Endodermal cell (in vitro differentiated cells): ENCODE results near the gene OMP. TPM values are rescaled to one million over a fixed set of nuclear protein-coding genes. Genes with fewer than 3 reads are reported as not detected.

Experiments used
- DNase-seq: peaks from one replicate; pipeline ENCODE4 v3.0.0-alpha.2; 2017
- H3K27ac ChIP-seq: 2 replicates; pipeline ENCODE4 v1.5.1; 2013; ENCODE audit warnings: mild to moderate bottlenecking, low read depth, low read length, moderate library complexity
- H3K27me3 ChIP-seq: 2 replicates; pipeline ENCODE4 v1.6.1; 2013; ENCODE audit warnings: mild to moderate bottlenecking, low read length, moderate library complexity; ENCODE audit not compliant: insufficient read depth, control insufficient read depth, poor library complexity, severe bottlenecking
- H3K36me3 ChIP-seq: 2 replicates; pipeline ENCODE4 v1.7.0; 2013; ENCODE audit warnings: mild to moderate bottlenecking, low read length, moderate library complexity; ENCODE audit not compliant: control insufficient read depth, insufficient read depth
- H3K4me1 ChIP-seq: one replicate; pipeline ENCODE4 v1.7.0; 2013; ENCODE audit warnings: low read length; ENCODE audit not compliant: control insufficient read depth, insufficient read depth
- H3K4me3 ChIP-seq: 2 replicates; pipeline ENCODE4 v1.5.1; 2013; ENCODE audit warnings: mild to moderate bottlenecking, low read length, moderate library complexity
- H3K9ac ChIP-seq: 2 replicates; pipeline ENCODE4 v1.6.1; 2013; ENCODE audit warnings: mild to moderate bottlenecking, low read length, moderate library complexity; ENCODE audit not compliant: poor library complexity, severe bottlenecking; ENCODE audit errors: extremely low read depth
- H3K9me3 ChIP-seq: 2 replicates; pipeline ENCODE4 v1.6.1; 2013; ENCODE audit warnings: mild to moderate bottlenecking, low read length, moderate library complexity; ENCODE audit not compliant: control insufficient read depth
- H3K27ac Mint-ChIP-seq: 2 replicates; pipeline ENCODE4 v1.8.0; 2020; ENCODE audit warnings: mixed read lengths
- H3K27me3 Mint-ChIP-seq: 2 replicates; pipeline ENCODE4 v1.8.0; 2021; ENCODE audit warnings: mild to moderate bottlenecking, mixed read lengths; ENCODE audit not compliant: insufficient read depth
- H3K36me3 Mint-ChIP-seq: 2 replicates; pipeline ENCODE4 v1.8.0; 2020; ENCODE audit warnings: low read depth, mixed read lengths
- H3K4me1 Mint-ChIP-seq: 2 replicates; pipeline ENCODE4 v1.8.0; 2020; ENCODE audit warnings: mixed read lengths
- H3K4me3 Mint-ChIP-seq: 2 replicates; pipeline ENCODE4 v1.8.0; 2020; ENCODE audit warnings: mild to moderate bottlenecking, moderate library complexity, mixed read lengths
- H3K9me3 Mint-ChIP-seq: 2 replicates; pipeline ENCODE4 v1.8.0; 2020; ENCODE audit warnings: mild to moderate bottlenecking, mixed read lengths
- WGBS, 2 experiments: methylation state at CpG; one replicate each; pipeline versions ENCODE4 v1.1.5 to v1.1.7; 2013; ENCODE audit warnings: missing lambda C conversion rate in 2 of 2, mixed read lengths in 1 of 2; ENCODE audit not compliant: insufficient coverage in 1 of 2, insufficient read length in 1 of 2; 5-methylcytosine and 5-hydroxymethylcytosine counted together
- total RNA-seq, 2 donors: library from RNA; stranded (reverse); fragmentation: NEBNext Ultra II Directional in 1 of 2; extraction: Animal tissue kit (Norgen Biotek cat#: 25700) in 1 of 2; gene quantifications; 2 replicates in 1 of 2; 3 replicates in 1 of 2; pipeline ENCODE4 v1.2.1, GENCODE V29; 2021
- TF ChIP-seq, protein P1 (sequence below): fragments of 200-600 bp; sonication (generic); conservative IDR thresholded peaks from 2 replicates; pipeline ENCODE4 v1.5.0; 2021; ENCODE audit warnings: antibody characterized with exemption, mild to moderate bottlenecking

Gene OMP
- total RNA-seq, 2 donors from 2014 or later, result 1.6 to 1.7 TPM

DNA sequence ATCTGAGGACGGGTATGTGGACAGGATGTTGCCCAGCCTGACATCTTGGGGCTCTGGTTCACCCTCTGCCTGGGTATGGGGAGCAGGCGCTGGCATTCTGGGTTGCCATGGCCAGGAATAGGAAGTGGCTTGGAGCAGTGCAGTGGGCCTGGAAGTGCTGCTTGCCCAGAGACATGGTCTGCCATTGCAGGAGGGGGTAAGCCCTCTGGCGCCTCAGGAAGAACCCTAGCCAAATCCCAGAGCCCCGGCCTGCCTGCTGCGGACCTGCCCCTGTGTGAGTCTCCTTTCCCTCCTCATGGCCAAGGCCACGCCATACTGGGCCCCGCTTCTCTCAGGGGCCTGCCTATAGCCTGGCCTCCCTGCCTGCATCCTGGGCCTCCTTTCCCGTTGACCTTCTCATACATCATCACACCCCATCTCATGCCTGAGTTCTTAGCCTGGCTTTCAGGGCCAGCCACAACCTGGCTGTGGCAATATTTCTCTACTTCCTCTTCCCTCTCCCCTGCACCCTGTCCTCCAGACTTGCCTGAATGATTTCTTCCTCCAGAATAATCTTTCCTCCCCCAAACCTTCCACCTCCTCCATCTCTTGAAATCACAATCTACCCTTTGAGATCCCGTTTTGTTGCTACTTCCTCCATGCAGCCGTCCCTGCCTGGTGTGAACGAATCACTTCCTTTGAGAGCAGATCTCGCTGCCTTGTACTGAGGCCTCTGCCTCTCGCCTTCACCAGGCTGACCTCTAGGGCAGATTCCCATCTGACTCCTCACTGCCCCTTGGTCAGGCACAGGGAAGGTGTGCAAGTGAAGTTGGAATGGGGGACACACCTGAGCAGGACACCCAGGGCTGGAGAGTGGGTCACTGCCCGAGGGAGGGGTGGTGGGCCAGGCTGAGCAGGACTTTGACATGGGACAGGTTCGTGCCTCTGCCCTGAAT lies 30.7 kb upstream of the OMP start:
- H3K9me3 ChIP-seq, result no peaks in the 10 kb centered on the region
- WGBS, 2 experiments, result 91 to 92% methylated on average over 11 to 15 of the region's 15 CpGs
- peak; percentile 63 for DNase-seq
- Mint-ChIP-seq H3K4me1 (peaks cover 5% of the 10 kb centered on the region), H3K27me3 (peaks cover 10% of the 10 kb centered on the region), H3K9me3 (no peaks in the 10 kb centered on the region), H3K4me3 (no peak overlapping the region), H3K36me3 (no peaks in the 10 kb centered on the region), H3K27ac (no peak overlapping the region)
- H3K9ac ChIP-seq, result no peak overlapping the region
- H3K4me3 ChIP-seq, result no peak overlapping the region
- no peaks in the 10 kb centered on the region for H3K27me3 ChIP-seq
- H3K27ac ChIP-seq, result no peak overlapping the region
- TF ChIP-seq, protein P1, sequence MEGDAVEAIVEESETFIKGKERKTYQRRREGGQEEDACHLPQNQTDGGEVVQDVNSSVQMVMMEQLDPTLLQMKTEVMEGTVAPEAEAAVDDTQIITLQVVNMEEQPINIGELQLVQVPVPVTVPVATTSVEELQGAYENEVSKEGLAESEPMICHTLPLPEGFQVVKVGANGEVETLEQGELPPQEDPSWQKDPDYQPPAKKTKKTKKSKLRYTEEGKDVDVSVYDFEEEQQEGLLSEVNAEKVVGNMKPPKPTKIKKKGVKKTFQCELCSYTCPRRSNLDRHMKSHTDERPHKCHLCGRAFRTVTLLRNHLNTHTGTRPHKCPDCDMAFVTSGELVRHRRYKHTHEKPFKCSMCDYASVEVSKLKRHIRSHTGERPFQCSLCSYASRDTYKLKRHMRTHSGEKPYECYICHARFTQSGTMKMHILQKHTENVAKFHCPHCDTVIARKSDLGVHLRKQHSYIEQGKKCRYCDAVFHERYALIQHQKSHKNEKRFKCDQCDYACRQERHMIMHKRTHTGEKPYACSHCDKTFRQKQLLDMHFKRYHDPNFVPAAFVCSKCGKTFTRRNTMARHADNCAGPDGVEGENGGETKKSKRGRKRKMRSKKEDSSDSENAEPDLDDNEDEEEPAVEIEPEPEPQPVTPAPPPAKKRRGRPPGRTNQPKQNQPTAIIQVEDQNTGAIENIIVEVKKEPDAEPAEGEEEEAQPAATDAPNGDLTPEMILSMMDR, result no peak
- H3K4me1 ChIP-seq, result no peaks in the 10 kb centered on the region
- no peaks in the 10 kb centered on the region for H3K36me3 ChIP-seq

DNA sequence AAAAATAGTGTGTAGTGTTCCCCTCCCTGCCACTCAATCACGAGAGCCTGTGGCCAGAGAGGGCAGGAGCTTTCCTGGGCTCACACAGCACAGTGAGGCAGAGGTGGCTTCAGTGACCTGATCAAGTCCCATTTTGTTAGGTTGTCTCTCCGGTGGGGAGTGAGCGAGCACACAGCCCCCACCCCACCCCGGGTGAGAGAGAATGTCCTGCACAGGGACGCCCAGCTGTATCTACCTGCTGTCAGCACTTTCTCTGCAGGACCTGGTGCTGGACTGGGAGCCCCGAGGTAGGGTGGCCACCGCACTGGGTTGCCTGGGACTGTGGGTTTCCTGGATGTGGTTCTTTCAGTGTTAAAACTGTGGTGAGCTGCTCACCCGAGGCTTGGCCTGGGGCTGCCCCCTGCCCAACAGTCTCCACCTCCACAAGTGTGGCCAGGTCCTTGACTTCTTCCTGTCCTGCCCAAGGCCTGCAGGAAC lies 29.8 kb upstream of the OMP start:
- Histone ChIP-seq H3K4me1 (no peaks in the 10 kb centered on the region), H3K27me3 (no peaks in the 10 kb centered on the region), H3K9me3 (no peaks in the 10 kb centered on the region), H3K36me3 (no peaks in the 10 kb centered on the region), H3K27ac (no peak overlapping the region), H3K4me3 (no peak overlapping the region), H3K9ac (no peak overlapping the region)
- H3K9me3 Mint-ChIP-seq, result peaks cover under 1% of the 10 kb centered on the region
- no peaks in the 10 kb centered on the region for H3K36me3 Mint-ChIP-seq
- H3K4me1 Mint-ChIP-seq, result no peaks in the 10 kb centered on the region
- H3K27ac Mint-ChIP-seq, result peak overlapping the region; percentile 55
- H3K4me3 Mint-ChIP-seq, result no peak overlapping the region
- TF ChIP-seq, protein P1, result no peak
- H3K27me3 Mint-ChIP-seq, result peaks cover 8% of the 10 kb centered on the region
- WGBS, 2 experiments, result 94 to 96% methylated on average over 4 to 8 of the region's 8 CpGs
- peak; percentile 38 for DNase-seq

DNA sequence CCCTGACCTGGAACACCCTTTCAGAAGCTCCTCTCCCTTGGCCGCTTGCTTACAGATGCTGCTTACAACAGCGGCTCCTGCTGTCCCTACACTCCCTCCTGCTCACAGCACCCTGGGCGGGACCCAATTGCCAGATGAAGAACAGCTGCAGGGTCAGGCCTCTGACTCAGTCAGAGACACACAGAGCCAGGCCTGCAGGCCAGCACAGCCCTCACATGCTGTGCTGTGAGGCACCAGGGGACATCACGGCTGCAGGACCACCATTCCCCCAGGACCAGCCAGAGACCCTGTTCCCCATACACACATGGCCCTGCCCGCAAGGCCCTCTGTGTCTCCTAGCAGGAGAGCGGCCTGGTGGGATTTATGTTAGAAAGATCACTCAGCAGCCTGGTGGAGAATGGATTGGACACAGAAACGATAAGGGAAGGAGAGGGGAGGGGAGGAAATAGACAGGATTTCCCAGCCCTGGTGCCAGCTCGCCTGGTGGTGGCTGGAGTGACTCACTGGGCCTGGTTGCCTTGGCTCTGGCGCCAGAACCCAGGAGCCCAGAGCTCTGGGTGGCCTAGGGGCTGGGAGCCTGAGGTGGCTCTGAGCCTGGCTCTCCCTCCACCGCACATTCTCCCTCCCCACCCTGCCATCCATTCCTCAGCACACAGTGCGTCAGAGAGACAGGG lies 29.2 kb upstream of the OMP start:
- Mint-ChIP-seq H3K4me1 (no peaks in the 10 kb centered on the region), H3K27ac (peak overlapping the region; percentile 55), H3K36me3 (peaks cover 4% of the 10 kb centered on the region), H3K9me3 (peaks cover 6% of the 10 kb centered on the region), H3K4me3 (no peak overlapping the region), H3K27me3 (peaks cover 7% of the 10 kb centered on the region)
- H3K9me3 ChIP-seq, result peaks cover 5% of the 10 kb centered on the region
- peak; percentile 52 for DNase-seq
- no peak overlapping the region for H3K4me3 ChIP-seq
- no peak overlapping the region for H3K9ac ChIP-seq
- no peak overlapping the region for H3K27ac ChIP-seq
- WGBS, 2 experiments, result 82 to 87% methylated on average over 6 to 11 of the region's 11 CpGs
- H3K4me1 ChIP-seq, result no peaks in the 10 kb centered on the region
- TF ChIP-seq, protein P1, result no peak
- H3K27me3 ChIP-seq, result no peaks in the 10 kb centered on the region
- no peaks in the 10 kb centered on the region for H3K36me3 ChIP-seq
